HFF-Myc (cell line): Measurements from ENCODE around the gene SPATA31D3.

Experiments used
- DNase-seq: peaks from one replicate; pipeline ENCODE4 v3.0.0-alpha.2; 2011; ENCODE audit warnings: low read depth; ENCODE audit errors: extremely low read depth
- H3K4me3 ChIP-seq: replicated peaks from 2 replicates; pipeline ENCODE4 v1.5.1; 2011; ENCODE audit warnings: low read depth, mild to moderate bottlenecking, control low read depth, low read length
- CTCF ChIP-seq: IDR thresholded peaks from 2 replicates; pipeline ENCODE4 v1.5.1; 2012; ENCODE audit warnings: mild to moderate bottlenecking, low read depth, low read length, control low read depth; ENCODE audit errors: missing control alignments

SPATA31D3 gene

GRCh38 chr9:81964218-81965171, 21.2 kb downstream of the SPATA31D3 start:
- DNase-seq, result peak; percentile 40
- no peak overlapping the region for H3K4me3 ChIP-seq
- no peak for TF ChIP-seq CTCF

GRCh38 chr9:81968026-81968425, 24.7 kb downstream of the SPATA31D3 start:
- no peak for DNase-seq
- H3K4me3 ChIP-seq, result no peak overlapping the region
- no peak for TF ChIP-seq CTCF

- no peak overlapping the region for H3K4me3 ChIP-seq
- no peak for DNase-seq
- TF ChIP-seq CTCF, result no peak
Observed at GRCh38 chr9:81969971-81970370, 26.7 kb downstream of the SPATA31D3 start.

- H3K4me3 ChIP-seq, result no peak overlapping the region
- DNase-seq, result no peak
- TF ChIP-seq CTCF, result no peak
Observed at GRCh38 chr9:81971727-81972126, 28.4 kb downstream of the SPATA31D3 start.

GRCh38 chr9:81974764-81975163, 31.5 kb downstream of the SPATA31D3 start:
- no peak for TF ChIP-seq CTCF
- no peak overlapping the region for H3K4me3 ChIP-seq
- DNase-seq, result no peak

GRCh38 chr9:81976351-81976750, 33.1 kb downstream of the SPATA31D3 start:
- H3K4me3 ChIP-seq, result no peak overlapping the region
- DNase-seq, result no peak
- no peak for TF ChIP-seq CTCF
